PFSK-1 (cell line): ENCODE measurements around the gene GBP2.

Experiments used
- POLR2AphosphoS5 ChIP-seq: IDR thresholded peaks from 2 replicates; pipeline ENCODE4 v1.6.1; 2012; ENCODE audit warnings: low read depth, mild to moderate bottlenecking, control low read depth, low read length, moderate library complexity
- REST ChIP-seq, 2 experiments: IDR thresholded peaks; 2 replicates each; pipeline versions ENCODE4 v1.6.1 to v1.8.0; 2011 to 2012; ENCODE audit warnings: low read depth in 2 of 2, low read length in 2 of 2, control low read depth in 1 of 2, inconsistent platforms in 1 of 2, mild to moderate bottlenecking in 1 of 2, moderate library complexity in 1 of 2; ENCODE audit not compliant: insufficient read depth in 1 of 2

GRCh38 chr1:89121641-89122040 is 4.3 kb downstream of the GBP2 start:
- TF ChIP-seq REST (IDR thresholded peaks at IDR 0.05; ENCODE audit: insufficient read depth in 1 of 2, low read depth in 2 of 2, low read length in 2 of 2) (no peak), POLR2AphosphoS5 (no peak)
